GM12878 (cell line): Measurements from ENCODE around the gene DNAH17.

Source experiments
- ESRRA ChIP-seq: IDR thresholded peaks from 2 replicates; pipeline ENCODE4 v1.6.1; 2012; ENCODE audit warnings: mild to moderate bottlenecking, low read length, improper control_type of control experiment
- JUND ChIP-seq: IDR thresholded peaks from 2 replicates; pipeline ENCODE4 v1.6.1; 2012; ENCODE audit warnings: low read depth, mild to moderate bottlenecking, low read length, improper control_type of control experiment, moderate library complexity
- POLR2AphosphoS5 ChIP-seq: IDR thresholded peaks from 2 replicates; pipeline ENCODE4 v1.6.1; 2011; ENCODE audit warnings: mild to moderate bottlenecking, low read length, inconsistent platforms
- TF ChIP-seq, protein P1 (sequence below): fragments of 450-650 bp; IDR thresholded peaks from 2 replicates; pipeline ENCODE4 v1.6.1; 2018; ENCODE audit warnings: mild to moderate bottlenecking, low read depth, moderate library complexity; ENCODE audit not compliant: partially characterized antibody
- TF ChIP-seq, protein P2 (sequence below), 3 experiments: IDR thresholded peaks in 2 of 3; conservative IDR thresholded peaks in 1 of 3; 2 replicates each; pipeline ENCODE4 v1.5.1; 2011; ENCODE audit warnings: low read depth in 3 of 3, low read length in 3 of 3, mild to moderate bottlenecking in 3 of 3, control low read depth in 2 of 3, moderate library complexity in 2 of 3, inconsistent platforms in 1 of 3, mixed read lengths in 1 of 3; ENCODE audit not compliant: control insufficient read depth in 2 of 3, insufficient read depth in 1 of 3; ENCODE audit errors: extremely low read depth in 1 of 3
- TF ChIP-seq, protein P3 (sequence below): fragments of 450-650 bp; IDR thresholded peaks from 2 replicates; pipeline ENCODE4 v1.6.1; 2017; ENCODE audit warnings: mild to moderate bottlenecking

DNA sequence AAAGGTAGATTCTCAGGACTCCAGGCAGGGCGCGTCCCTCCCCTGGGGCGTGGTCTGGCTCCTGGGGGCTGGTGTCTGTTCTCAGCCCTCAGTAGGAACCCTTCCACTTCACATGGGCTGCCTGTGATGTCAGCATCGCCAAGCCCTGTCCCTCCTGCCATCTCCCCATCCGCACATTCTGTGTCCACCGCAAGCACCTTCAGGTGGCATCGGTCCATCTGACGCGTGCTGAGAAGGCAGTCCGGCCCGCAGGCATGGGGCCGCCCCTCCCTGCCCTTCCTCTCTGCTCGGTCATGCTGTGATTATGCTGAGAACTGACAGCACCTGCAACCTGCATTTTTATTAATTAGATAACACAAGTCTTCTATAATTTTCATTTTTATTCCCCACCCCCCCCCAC, 12.7 kb upstream of the DNAH17 start:
- no peak for TF ChIP-seq JUND
- TF ChIP-seq, protein P1, sequence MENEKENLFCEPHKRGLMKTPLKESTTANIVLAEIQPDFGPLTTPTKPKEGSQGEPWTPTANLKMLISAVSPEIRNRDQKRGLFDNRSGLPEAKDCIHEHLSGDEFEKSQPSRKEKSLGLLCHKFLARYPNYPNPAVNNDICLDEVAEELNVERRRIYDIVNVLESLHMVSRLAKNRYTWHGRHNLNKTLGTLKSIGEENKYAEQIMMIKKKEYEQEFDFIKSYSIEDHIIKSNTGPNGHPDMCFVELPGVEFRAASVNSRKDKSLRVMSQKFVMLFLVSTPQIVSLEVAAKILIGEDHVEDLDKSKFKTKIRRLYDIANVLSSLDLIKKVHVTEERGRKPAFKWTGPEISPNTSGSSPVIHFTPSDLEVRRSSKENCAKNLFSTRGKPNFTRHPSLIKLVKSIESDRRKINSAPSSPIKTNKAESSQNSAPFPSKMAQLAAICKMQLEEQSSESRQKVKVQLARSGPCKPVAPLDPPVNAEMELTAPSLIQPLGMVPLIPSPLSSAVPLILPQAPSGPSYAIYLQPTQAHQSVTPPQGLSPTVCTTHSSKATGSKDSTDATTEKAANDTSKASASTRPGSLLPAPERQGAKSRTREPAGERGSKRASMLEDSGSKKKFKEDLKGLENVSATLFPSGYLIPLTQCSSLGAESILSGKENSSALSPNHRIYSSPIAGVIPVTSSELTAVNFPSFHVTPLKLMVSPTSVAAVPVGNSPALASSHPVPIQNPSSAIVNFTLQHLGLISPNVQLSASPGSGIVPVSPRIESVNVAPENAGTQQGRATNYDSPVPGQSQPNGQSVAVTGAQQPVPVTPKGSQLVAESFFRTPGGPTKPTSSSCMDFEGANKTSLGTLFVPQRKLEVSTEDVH = no peak
- TF ChIP-seq, protein P2, sequence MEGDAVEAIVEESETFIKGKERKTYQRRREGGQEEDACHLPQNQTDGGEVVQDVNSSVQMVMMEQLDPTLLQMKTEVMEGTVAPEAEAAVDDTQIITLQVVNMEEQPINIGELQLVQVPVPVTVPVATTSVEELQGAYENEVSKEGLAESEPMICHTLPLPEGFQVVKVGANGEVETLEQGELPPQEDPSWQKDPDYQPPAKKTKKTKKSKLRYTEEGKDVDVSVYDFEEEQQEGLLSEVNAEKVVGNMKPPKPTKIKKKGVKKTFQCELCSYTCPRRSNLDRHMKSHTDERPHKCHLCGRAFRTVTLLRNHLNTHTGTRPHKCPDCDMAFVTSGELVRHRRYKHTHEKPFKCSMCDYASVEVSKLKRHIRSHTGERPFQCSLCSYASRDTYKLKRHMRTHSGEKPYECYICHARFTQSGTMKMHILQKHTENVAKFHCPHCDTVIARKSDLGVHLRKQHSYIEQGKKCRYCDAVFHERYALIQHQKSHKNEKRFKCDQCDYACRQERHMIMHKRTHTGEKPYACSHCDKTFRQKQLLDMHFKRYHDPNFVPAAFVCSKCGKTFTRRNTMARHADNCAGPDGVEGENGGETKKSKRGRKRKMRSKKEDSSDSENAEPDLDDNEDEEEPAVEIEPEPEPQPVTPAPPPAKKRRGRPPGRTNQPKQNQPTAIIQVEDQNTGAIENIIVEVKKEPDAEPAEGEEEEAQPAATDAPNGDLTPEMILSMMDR (IDR thresholded peaks at IDR 0.05 in 2 of 3, conservative IDR thresholded peaks at IDR 0.05 in 1 of 3; ENCODE audit: control insufficient read depth in 2 of 3, extremely low read depth in 1 of 3, insufficient read depth in 1 of 3, low read depth in 3 of 3, low read length in 3 of 3) = no peak
- TF ChIP-seq ESRRA = no peak
- TF ChIP-seq, protein P3, sequence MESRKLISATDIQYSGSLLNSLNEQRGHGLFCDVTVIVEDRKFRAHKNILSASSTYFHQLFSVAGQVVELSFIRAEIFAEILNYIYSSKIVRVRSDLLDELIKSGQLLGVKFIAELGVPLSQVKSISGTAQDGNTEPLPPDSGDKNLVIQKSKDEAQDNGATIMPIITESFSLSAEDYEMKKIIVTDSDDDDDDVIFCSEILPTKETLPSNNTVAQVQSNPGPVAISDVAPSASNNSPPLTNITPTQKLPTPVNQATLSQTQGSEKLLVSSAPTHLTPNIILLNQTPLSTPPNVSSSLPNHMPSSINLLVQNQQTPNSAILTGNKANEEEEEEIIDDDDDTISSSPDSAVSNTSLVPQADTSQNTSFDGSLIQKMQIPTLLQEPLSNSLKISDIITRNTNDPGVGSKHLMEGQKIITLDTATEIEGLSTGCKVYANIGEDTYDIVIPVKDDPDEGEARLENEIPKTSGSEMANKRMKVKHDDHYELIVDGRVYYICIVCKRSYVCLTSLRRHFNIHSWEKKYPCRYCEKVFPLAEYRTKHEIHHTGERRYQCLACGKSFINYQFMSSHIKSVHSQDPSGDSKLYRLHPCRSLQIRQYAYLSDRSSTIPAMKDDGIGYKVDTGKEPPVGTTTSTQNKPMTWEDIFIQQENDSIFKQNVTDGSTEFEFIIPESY = no peak
- no peak for TF ChIP-seq POLR2AphosphoS5
